ENCODE data around the gene CST9L. TPM values are rescaled to one million over a fixed set of nuclear protein-coding genes. Genes with fewer than 3 reads are reported as not detected.

CST9L gene
- total RNA-seq, 6 experiments from 2014 or later: not detected

GRCh38 chr20:23562721-23563342 is 5.5 kb downstream of the CST9L start:
- H3K4me3 ChIP-seq: no peak overlapping the region
- peaks cover 0 to 6% (median 0%) of the 10 kb centered on the region in 4 donors for H3K9me3 ChIP-seq
- no peak for ATAC-seq

GRCh38 chr20:23554401-23554800 is 13.9 kb downstream of the CST9L start:
- ATAC-seq (no peak), DNase-seq (no peak)
- WGBS (ENCODE audit: insufficient coverage, low coverage, low lambda C conversion rate, missing lambda C conversion rate): 24% methylated on average over 1 of the region's 1 CpG
- no peaks in the 10 kb centered on the region for H3K4me1 ChIP-seq
- H3K27me3 ChIP-seq: no peaks in the 10 kb centered on the region
- H3K27ac ChIP-seq: no peak overlapping the region
- no peaks in the 10 kb centered on the region for H3K36me3 ChIP-seq
- no peak overlapping the region for H3K4me3 ChIP-seq
- intact Hi-C loops (cut with DNase I): no loop called here
- no peak for TF ChIP-seq POLR2A (IDR thresholded peaks at IDR 0.05)
- TF ChIP-seq, protein P1, sequence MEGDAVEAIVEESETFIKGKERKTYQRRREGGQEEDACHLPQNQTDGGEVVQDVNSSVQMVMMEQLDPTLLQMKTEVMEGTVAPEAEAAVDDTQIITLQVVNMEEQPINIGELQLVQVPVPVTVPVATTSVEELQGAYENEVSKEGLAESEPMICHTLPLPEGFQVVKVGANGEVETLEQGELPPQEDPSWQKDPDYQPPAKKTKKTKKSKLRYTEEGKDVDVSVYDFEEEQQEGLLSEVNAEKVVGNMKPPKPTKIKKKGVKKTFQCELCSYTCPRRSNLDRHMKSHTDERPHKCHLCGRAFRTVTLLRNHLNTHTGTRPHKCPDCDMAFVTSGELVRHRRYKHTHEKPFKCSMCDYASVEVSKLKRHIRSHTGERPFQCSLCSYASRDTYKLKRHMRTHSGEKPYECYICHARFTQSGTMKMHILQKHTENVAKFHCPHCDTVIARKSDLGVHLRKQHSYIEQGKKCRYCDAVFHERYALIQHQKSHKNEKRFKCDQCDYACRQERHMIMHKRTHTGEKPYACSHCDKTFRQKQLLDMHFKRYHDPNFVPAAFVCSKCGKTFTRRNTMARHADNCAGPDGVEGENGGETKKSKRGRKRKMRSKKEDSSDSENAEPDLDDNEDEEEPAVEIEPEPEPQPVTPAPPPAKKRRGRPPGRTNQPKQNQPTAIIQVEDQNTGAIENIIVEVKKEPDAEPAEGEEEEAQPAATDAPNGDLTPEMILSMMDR (IDR thresholded peaks at IDR 0.05): no peak
- peaks cover 0 to 6% (median 0%) of the 10 kb centered on the region in 4 donors for H3K9me3 ChIP-seq

More at GRCh38 chr20:23562721-23563342, 5.5 kb downstream of the CST9L start:
- H3K27ac ChIP-seq: no peak overlapping the region
- H3K36me3 ChIP-seq: no peaks in the 10 kb centered on the region
- DNase-seq: no peak
- intact Hi-C loops (cut with DNase I): no loop called here
- H3K4me1 ChIP-seq: no peaks in the 10 kb centered on the region
- TF ChIP-seq, protein P1 (IDR thresholded peaks at IDR 0.05): no peak
- TF ChIP-seq POLR2A (IDR thresholded peaks at IDR 0.05): no peak
- whole genome bisulfite sequencing (ENCODE audit: insufficient coverage, low coverage, low lambda C conversion rate, missing lambda C conversion rate): no CpG with 5 or more reads among the region's 1 CpG
- H3K27me3 ChIP-seq: no peaks in the 10 kb centered on the region

GRCh38 chr20:23551786-23552185 is 16.5 kb downstream of the CST9L start:
- H3K4me1 ChIP-seq: no peaks in the 10 kb centered on the region

GRCh38 chr20:23551383-23551782 is 16.9 kb downstream of the CST9L start:
- Histone ChIP-seq H3K9me3 (no peaks in the 10 kb centered on the region), H3K4me3 (no peak overlapping the region), H3K27ac (no peak overlapping the region), H3K4me1 (no peaks in the 10 kb centered on the region), H3K27me3 (no peaks in the 10 kb centered on the region), H3K36me3 (no peaks in the 10 kb centered on the region)
- DNase-seq: no peak
- TF ChIP-seq POLR2A (IDR thresholded peaks at IDR 0.05): no peak
- TF ChIP-seq, protein P1 (IDR thresholded peaks at IDR 0.05): no peak
- ATAC-seq: no peak
- intact Hi-C loops (cut with DNase I): no loop called here

More at GRCh38 chr20:23551786-23552185, 16.5 kb downstream of the CST9L start:
- H3K27ac ChIP-seq: no peak overlapping the region
- no peak for ATAC-seq
- no peak for TF ChIP-seq POLR2A (IDR thresholded peaks at IDR 0.05)
- TF ChIP-seq, protein P1 (IDR thresholded peaks at IDR 0.05): no peak
- intact Hi-C loops (cut with DNase I): no loop called here
- H3K36me3 ChIP-seq: no peaks in the 10 kb centered on the region
- H3K9me3 ChIP-seq: no peaks in the 10 kb centered on the region
- H3K4me3 ChIP-seq: no peak overlapping the region
- no peak for DNase-seq
- H3K27me3 ChIP-seq: no peaks in the 10 kb centered on the region

DNA sequence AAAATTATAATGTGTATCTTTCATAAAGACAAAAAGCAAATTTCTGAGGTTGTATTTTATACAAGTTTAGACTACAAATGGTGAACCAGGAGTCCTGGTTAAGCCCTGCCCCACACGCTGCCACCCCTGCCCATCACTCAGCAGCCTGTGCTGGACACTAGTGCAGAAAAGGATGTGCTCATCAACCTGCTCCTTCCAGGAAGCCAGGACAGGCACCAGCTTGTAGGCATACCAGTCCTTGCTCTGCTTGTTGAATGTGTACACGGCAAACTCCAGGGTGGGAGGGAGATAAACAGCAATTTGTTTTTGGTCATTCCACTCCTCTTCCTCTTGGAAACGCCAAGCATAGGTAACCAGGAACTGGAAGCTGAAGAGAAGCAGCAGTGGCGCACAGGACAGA is 18.1 kb downstream of the CST9L start:
- Histone ChIP-seq H3K4me1 (no peaks in the 10 kb centered on the region), H3K4me3 (no peak overlapping the region), H3K36me3 (no peaks in the 10 kb centered on the region), H3K27ac (no peak overlapping the region), H3K27me3 (no peaks in the 10 kb centered on the region), H3K9me3 (no peaks in the 10 kb centered on the region)
- no peak for ATAC-seq
- DNase-seq: no peak
- WGBS (ENCODE audit: insufficient coverage, low coverage, low lambda C conversion rate, missing lambda C conversion rate): 43% methylated on average over 3 of the region's 4 CpGs
- intact Hi-C loops (cut with DNase I): no loop called here
- TF ChIP-seq POLR2A (IDR thresholded peaks at IDR 0.05): no peak
- TF ChIP-seq, protein P1 (IDR thresholded peaks at IDR 0.05): no peak

Data from right lobe of liver (tissue), 6 donors.